Measurements from ENCODE around the gene ADRA2B.
"Not testable (repeated sequence)": the region's sequence is repeated elsewhere in the genome, so short reads cannot be mapped to it uniquely, and the experiment has no call there.

The ADRA2B gene

DNA sequence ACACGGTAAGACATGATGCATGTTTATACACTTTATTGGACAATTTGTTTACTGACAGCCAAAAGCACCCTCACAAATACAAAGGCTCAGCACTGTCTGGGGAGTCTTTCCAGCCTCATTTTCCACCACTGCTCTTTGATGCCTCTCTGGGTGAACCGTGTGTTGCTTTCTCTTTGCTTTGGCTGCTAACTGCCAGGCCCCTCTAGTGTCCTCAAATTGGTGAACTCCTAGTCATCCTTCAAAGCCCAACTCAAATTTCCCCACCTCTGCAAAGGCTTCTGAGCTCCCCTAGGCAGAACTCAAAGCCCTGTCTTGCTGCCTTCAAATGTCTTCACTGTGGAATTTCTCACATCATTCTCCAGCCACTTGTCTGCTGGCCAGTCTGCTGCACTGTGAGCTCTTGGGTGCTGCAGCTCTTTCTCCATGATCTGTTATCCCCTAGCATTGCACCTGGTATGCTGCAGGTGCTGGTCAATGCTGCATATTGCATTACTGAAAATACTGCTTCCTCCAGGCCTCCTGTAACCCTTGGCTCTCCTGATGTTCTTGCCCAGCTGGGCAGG, 49.2 kb downstream of the ADRA2B start:
- POLR2A ChIA-PET (ENCODE audit: low non-redundant PET); DNase-seq (ENCODE audit: low spot score): not testable (repeated sequence)
- CTCF ChIA-PET = interaction anchor here (0.6 to 1.2 kb wide), 3 partner anchors 107 to 416 kb away, joined by 3 read pairs; no protein-coding TSS in a partner anchor
- peak overlapping the region; percentile 86 for H3K27ac ChIP-seq

DNA sequence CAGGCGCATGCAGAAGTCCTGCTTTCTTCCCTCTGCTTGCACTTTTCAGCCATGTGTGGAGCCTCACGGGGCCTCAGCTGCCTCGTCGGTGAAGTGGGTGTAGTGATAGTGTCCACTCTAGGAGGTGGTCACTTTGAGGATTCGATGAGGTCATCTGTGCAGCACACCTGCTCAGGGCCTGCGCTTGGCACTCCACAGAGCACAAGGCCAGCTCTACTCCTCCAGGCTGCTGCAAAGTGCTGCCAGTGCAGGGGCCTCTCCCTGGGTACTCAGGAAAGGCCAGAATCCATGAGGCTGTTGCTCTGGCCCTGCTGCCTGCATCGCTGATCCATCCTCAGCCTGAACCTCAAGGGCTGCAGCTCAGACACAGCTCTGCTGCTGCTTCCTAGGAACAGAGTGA, 49.9 kb downstream of the ADRA2B start:
- CTCF ChIA-PET; POLR2A ChIA-PET (ENCODE audit: low non-redundant PET); DNase-seq (ENCODE audit: low spot score): not testable (repeated sequence)
- peak overlapping the region; percentile 39; the same call in 1 of the 2 replicates for H3K27ac ChIP-seq

DNA sequence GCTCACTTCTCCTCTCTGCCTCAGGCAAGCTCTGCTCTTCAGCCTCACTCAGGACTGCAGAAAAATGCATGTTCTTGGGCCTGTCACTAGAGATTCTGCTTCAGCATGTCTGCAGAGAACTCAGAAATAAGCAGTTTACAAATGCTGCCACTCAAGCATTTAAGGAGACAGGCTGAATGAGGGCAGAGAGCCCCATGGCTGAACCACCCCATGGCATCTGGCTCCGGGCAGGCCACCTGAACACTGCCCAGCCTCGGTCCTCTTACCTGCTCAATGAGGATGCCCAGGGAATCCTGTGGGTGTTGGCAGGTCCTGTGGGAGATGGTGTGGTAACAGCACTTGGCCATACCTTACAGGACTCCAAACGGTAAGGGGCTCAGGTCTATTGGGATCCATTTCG, 50.4 kb downstream of the ADRA2B start:
- peak overlapping the region; percentile 39 for H3K27ac ChIP-seq
- DNase-seq (ENCODE audit: low spot score); POLR2A ChIA-PET (ENCODE audit: low non-redundant PET); CTCF ChIA-PET: not testable (repeated sequence)

DNA sequence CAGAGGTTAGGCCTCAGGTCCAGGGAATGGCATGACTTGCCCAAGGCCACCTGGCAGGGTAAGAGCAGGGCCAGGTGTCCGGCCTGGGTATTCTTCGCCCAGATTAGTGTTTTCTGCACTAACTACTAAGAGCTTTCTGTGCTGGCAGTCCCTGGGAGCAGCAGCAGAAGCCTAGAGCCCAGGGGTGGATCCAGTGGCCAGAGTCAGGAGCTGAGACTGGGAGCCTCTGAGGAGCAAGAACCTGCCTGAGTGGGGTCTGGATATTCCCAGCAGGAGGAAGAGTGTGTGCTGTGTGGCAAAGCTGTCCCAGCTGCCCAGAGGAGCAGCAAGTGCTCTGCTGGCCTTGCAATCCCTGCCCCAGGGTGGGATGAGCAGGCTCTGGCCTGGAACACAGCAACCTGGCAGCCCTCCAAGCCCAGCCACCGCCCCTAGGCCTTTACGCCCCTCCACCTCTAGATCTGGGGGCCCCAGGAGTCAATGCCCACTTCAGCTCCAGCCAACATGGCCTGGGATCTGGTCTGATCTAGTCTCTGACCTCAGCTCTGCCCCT, 50.9 kb downstream of the ADRA2B start:
- no peak for DNase-seq (ENCODE audit: low spot score)
- POLR2A ChIA-PET (ENCODE audit: low non-redundant PET) = no interaction called here
- CTCF ChIA-PET = interaction anchor here (0.7 kb wide), 1 partner anchor 1632 kb away, joined by 3 read pairs; no protein-coding TSS in a partner anchor
- H3K27ac ChIP-seq = peak overlapping the region; percentile 39
- TF ChIP-seq, protein P1, sequence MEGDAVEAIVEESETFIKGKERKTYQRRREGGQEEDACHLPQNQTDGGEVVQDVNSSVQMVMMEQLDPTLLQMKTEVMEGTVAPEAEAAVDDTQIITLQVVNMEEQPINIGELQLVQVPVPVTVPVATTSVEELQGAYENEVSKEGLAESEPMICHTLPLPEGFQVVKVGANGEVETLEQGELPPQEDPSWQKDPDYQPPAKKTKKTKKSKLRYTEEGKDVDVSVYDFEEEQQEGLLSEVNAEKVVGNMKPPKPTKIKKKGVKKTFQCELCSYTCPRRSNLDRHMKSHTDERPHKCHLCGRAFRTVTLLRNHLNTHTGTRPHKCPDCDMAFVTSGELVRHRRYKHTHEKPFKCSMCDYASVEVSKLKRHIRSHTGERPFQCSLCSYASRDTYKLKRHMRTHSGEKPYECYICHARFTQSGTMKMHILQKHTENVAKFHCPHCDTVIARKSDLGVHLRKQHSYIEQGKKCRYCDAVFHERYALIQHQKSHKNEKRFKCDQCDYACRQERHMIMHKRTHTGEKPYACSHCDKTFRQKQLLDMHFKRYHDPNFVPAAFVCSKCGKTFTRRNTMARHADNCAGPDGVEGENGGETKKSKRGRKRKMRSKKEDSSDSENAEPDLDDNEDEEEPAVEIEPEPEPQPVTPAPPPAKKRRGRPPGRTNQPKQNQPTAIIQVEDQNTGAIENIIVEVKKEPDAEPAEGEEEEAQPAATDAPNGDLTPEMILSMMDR (conservative IDR thresholded peaks at IDR 0.05; ENCODE audit: low read depth) = no peak

DNA sequence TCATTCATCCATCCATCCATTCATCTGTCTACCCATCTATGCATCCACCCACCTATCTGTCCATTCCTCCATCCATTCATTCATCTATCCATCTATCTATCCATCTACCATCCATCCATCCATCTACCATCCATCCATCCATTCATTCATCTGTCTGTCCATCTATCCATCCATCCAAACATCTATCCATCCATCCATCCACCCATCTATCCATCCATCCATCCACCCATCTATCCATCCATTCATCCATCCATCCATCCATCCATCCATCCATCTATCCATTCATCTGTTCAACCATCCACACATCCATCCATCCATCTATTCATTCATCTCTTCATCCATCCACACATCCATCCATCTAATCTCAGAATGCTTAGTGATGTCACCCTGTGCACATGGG, 51.6 kb downstream of the ADRA2B start:
- DNase-seq (ENCODE audit: low spot score); H3K27ac ChIP-seq; POLR2A ChIA-PET (ENCODE audit: low non-redundant PET): not testable (repeated sequence)
- CTCF ChIA-PET = interaction anchor here (0.7 kb wide), 1 partner anchor 1633 kb away, joined by 3 read pairs; no protein-coding TSS in a partner anchor

DNA sequence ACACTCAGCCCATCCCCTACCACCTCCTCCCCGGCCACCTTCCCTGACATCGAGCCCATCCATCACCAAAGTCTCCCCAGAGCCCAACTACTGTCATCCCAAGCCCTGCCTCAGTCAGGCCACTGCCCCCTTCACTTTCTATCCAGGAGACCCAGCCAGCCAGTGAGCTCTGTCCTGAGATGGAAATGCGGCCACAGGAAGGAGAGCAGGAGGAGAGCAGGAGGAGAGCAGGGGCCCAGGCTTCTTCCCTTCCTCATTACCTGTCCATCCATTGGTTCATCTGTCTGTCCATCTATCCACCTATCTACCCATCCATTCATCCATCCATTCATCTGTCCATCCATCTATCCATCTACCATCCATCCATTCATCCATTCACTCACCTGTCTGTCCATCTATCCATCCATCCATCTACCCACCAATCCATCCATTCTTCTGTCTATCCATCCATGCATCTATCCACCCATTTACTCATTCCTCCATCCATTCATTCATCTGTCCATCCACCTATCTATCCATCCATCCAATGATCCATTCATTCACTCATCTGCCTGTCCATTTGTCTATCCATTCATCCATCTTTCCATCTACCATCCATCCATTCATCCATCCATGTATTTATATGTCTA, 52.2 kb downstream of the ADRA2B start:
- CTCF ChIA-PET = interaction anchor here (1.2 kb wide), 1 partner anchor 1527 kb away, joined by 5 read pairs; no protein-coding TSS in a partner anchor
- POLR2A ChIA-PET (ENCODE audit: low non-redundant PET) = not testable (repeated sequence)

DNA sequence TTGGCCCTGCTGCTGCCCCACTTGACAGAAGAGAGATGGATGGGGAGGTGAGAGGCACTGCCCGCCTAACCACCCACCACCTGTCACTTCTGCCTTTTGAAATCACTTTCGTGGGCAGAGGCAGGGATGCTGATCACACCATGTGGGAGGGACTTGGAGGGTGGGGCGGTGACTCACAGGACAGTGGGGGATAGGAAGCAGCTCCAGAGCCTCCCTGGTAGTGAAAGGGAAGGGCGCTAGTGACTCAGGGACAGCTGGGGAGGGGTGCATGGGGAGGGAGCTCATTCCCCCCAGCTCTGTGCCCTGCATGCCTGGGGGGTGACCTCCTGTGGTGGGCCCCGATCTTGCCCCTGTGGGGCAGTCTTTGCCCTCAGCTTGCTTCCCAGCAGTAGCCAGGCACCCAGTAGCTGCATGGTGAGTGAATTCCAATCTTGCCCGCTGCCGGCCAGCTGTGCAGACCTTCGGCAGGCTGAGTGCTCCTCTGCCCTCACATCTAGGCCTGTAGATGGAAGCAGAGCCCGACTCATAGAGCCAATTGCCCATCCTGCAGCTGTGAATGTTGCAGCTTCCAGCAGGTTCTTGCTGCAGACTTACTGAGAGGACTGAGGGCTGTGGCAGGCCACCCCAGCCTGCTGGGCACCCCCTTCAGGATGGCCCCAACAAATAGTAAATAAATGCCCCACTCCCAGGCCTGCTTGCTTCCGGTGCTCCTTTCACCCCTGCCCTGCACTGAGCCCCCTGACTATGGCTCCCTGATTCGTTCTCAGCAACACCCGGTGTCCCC, 53.1 kb downstream of the ADRA2B start:
- DNase-seq (ENCODE audit: low spot score) = peak; percentile 36
- peak overlapping the region; percentile 80 for H3K27ac ChIP-seq
- TF ChIP-seq, protein P1 (conservative IDR thresholded peaks at IDR 0.05; ENCODE audit: low read depth) = peak; percentile 69
- CTCF ChIA-PET = interaction anchor here (0.6 to 1.2 kb wide), 2 partner anchors 1528 to 1701 kb away, joined by 3 to 5 read pairs; no protein-coding TSS in a partner anchor
- POLR2A ChIA-PET (ENCODE audit: low non-redundant PET) = not testable (repeated sequence)

More for the DNA sequence above, 52.2 kb downstream of the ADRA2B start:
- not testable (repeated sequence) for DNase-seq (ENCODE audit: low spot score)
- peak overlapping the region; percentile 80 for H3K27ac ChIP-seq
